ENCODE data around the gene KIAA1755. TPM values are rescaled to one million over a fixed set of nuclear protein-coding genes. Genes with fewer than 3 reads are reported as not detected.
"Not testable (repeated sequence)": the region's sequence is repeated elsewhere in the genome, so short reads cannot be mapped to it uniquely, and the experiment has no call there.

KIAA1755 gene
- total RNA-seq, 1 donor from 2014 or later, result 0.22 TPM

- no peaks in the 10 kb centered on the region for H3K9me3 Mint-ChIP-seq
- H3K4me3 ChIP-seq, result no peak overlapping the region
- peaks cover 24% of the 10 kb centered on the region for H3K4me1 Mint-ChIP-seq
- peak overlapping the region; percentile 27 for H3K4me3 Mint-ChIP-seq
- H3K27me3 Mint-ChIP-seq (ENCODE audit: insufficient read depth, low read depth), result no peaks in the 10 kb centered on the region
- peak overlapping the region; percentile 58 for H2AFZ ChIP-seq (replicated peaks)
- H3K9ac ChIP-seq, result no peak overlapping the region
- H3K4me2 ChIP-seq, result no peak overlapping the region
- no peaks in the 10 kb centered on the region for H4K20me1 ChIP-seq (ENCODE audit: low read depth)
- no peaks in the 10 kb centered on the region for H3K36me3 ChIP-seq
- H3K79me2 ChIP-seq (ENCODE audit: low read depth), result no peaks in the 10 kb centered on the region
- no peak for DNase-seq (ENCODE audit: low spot score)
- peaks cover 14% of the 10 kb centered on the region for H3K4me1 ChIP-seq
- H3K36me3 Mint-ChIP-seq, result no peaks in the 10 kb centered on the region
- TF ChIP-seq, protein P1, sequence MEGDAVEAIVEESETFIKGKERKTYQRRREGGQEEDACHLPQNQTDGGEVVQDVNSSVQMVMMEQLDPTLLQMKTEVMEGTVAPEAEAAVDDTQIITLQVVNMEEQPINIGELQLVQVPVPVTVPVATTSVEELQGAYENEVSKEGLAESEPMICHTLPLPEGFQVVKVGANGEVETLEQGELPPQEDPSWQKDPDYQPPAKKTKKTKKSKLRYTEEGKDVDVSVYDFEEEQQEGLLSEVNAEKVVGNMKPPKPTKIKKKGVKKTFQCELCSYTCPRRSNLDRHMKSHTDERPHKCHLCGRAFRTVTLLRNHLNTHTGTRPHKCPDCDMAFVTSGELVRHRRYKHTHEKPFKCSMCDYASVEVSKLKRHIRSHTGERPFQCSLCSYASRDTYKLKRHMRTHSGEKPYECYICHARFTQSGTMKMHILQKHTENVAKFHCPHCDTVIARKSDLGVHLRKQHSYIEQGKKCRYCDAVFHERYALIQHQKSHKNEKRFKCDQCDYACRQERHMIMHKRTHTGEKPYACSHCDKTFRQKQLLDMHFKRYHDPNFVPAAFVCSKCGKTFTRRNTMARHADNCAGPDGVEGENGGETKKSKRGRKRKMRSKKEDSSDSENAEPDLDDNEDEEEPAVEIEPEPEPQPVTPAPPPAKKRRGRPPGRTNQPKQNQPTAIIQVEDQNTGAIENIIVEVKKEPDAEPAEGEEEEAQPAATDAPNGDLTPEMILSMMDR (IDR thresholded peaks at IDR 0.05), result no peak
- TF ChIP-seq EZH2 (IDR thresholded peaks at IDR 0.05), result no peak
- no peak for TF ChIP-seq EZH2phosphoT487 (IDR thresholded peaks at IDR 0.05)
- no peaks in the 10 kb centered on the region for H3K9me3 ChIP-seq (ENCODE audit: low read depth)
- H3K27ac ChIP-seq, result no peak overlapping the region
- peak overlapping the region; percentile 86 for H3K27ac Mint-ChIP-seq
- no peaks in the 10 kb centered on the region for H3F3A ChIP-seq (ENCODE audit: low read depth)
- H3K27me3 ChIP-seq, result no peaks in the 10 kb centered on the region
Measured at GRCh38 chr20:38252292-38253288, 7.9 kb downstream of the KIAA1755 start.

- H3K9me3 ChIP-seq (ENCODE audit: low read depth); H3K79me2 ChIP-seq (ENCODE audit: low read depth); H3K9ac ChIP-seq; H3K27me3 Mint-ChIP-seq (ENCODE audit: insufficient read depth, low read depth); H3K9me3 Mint-ChIP-seq; H3K27ac ChIP-seq; H3K4me2 ChIP-seq; H3F3A ChIP-seq (ENCODE audit: low read depth); H3K27ac Mint-ChIP-seq; H3K27me3 ChIP-seq; H4K20me1 ChIP-seq (ENCODE audit: low read depth); H3K36me3 ChIP-seq; H2AFZ ChIP-seq (replicated peaks); H3K4me3 Mint-ChIP-seq; H3K4me3 ChIP-seq; DNase-seq (ENCODE audit: low spot score); H3K36me3 Mint-ChIP-seq: not testable (repeated sequence)
- peaks cover 14% of the 10 kb centered on the region for H3K4me1 ChIP-seq
- peaks cover 26% of the 10 kb centered on the region for H3K4me1 Mint-ChIP-seq
Measured at GRCh38 chr20:38251441-38251840, 9.1 kb downstream of the KIAA1755 start.

DNA sequence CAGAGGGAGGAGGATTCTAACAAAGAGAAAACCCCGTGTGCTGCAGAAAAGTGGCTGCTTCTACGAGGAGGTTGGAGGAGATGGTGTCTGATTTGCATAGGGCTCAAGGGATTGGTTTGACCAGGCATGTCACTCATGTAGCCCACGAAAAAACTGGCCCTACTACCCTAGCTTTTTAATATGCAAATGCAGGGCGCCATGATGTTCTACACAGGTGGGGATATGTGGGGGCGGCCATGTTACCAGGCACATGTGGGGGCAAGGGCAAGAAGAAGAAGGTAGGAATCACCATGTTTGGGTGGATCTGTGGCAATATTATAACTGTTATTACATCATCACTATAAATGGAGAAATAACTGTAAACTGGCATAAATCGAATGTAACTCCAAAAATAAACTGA is 9.9 kb downstream of the KIAA1755 start:
- Mint-ChIP-seq H3K4me3 (no peak overlapping the region), H3K4me1 (peaks cover 23% of the 10 kb centered on the region), H3K36me3 (no peaks in the 10 kb centered on the region), H3K27ac (no peak overlapping the region), H3K9me3 (no peaks in the 10 kb centered on the region), H3K27me3 (ENCODE audit: insufficient read depth, low read depth) (peaks cover 2% of the 10 kb centered on the region)
- Histone ChIP-seq H3K36me3 (no peaks in the 10 kb centered on the region), H3K4me2 (no peak overlapping the region), H3K9ac (no peak overlapping the region), H3F3A (ENCODE audit: low read depth) (no peaks in the 10 kb centered on the region), H2AFZ (replicated peaks) (no peak overlapping the region), H3K27ac (no peak overlapping the region), H3K79me2 (ENCODE audit: low read depth) (no peaks in the 10 kb centered on the region), H3K27me3 (no peaks in the 10 kb centered on the region), H3K4me1 (peaks cover 14% of the 10 kb centered on the region), H3K9me3 (ENCODE audit: low read depth) (no peaks in the 10 kb centered on the region), H3K4me3 (no peak overlapping the region), H4K20me1 (ENCODE audit: low read depth) (no peaks in the 10 kb centered on the region)
- TF ChIP-seq EZH2 (IDR thresholded peaks at IDR 0.05), result no peak
- TF ChIP-seq EZH2phosphoT487 (IDR thresholded peaks at IDR 0.05), result no peak
- TF ChIP-seq, protein P1 (IDR thresholded peaks at IDR 0.05), result no peak
- DNase-seq (ENCODE audit: low spot score), result no peak

All from neural progenitor cell (in vitro differentiated cells).